GM12872 (cell line): Measurements from ENCODE around the gene QSOX2.

Source experiments
- CTCF ChIP-seq: IDR thresholded peaks from 3 replicates; pipeline ENCODE4 v1.5.1; 2011; ENCODE audit warnings: low read depth, mild to moderate bottlenecking, low read length, moderate library complexity; ENCODE audit not compliant: insufficient read depth

Gene QSOX2

GRCh38 chr9:136245219-136246150 is at the start of gene QSOX2:
Gene QSOX2, minus strand, starts transcription at chr9:136245812. Its CDS starts 9 bp downstream, at chr9:136245803.
- no peak for TF ChIP-seq CTCF

GRCh38 chr9:136295055-136295454 is 49.4 kb upstream of the QSOX2 start:
- no peak for TF ChIP-seq CTCF

- no peak for TF ChIP-seq CTCF
These were observed 48.8 kb upstream of the QSOX2 start for GRCh38 chr9:136294437-136294836.

GRCh38 chr9:136293476-136294077 is 48.0 kb upstream of the QSOX2 start:
- TF ChIP-seq CTCF: no peak

GRCh38 chr9:136292591-136293448 is 47.2 kb upstream of the QSOX2 start:
- TF ChIP-seq CTCF: no peak

GRCh38 chr9:136292026-136292538 is 46.5 kb upstream of the QSOX2 start:
- no peak for TF ChIP-seq CTCF
